ENCODE results near the gene SHISA5.

DNA sequence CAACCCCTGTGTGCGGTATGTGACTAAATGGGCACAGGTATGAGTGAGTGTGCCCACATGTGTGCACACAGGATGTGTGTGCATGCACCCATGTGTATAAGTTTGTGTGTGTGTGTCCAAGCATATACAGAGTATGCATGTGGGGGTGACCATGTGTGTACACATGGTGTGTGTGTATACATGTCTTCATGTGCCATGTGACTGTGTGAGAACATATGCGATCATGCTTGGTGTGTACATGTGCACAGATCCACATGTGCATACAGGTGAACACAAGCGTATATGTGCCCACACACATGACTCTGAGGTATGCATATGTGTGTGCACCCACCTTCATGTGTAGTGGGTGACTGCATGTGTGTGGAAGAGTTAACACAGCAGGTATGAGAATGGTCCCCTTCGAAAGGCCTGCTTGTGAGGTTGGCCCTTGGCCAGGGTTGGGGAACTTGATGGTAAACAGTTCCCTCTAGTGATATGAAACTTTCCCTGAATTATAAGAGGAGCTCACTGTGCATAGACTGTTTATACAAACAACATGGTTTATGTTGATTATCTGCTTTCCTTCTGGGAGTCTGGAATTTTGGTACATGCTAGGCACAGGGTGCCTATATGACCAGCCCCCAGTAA is 42.3 kb upstream of the SHISA5 start:
- TF ChIP-seq EZH2 (IDR thresholded peaks at IDR 0.05; ENCODE audit: borderline replicate concordance, low read depth, low read length, severe bottlenecking) = no peak
- TF ChIP-seq, protein P1, sequence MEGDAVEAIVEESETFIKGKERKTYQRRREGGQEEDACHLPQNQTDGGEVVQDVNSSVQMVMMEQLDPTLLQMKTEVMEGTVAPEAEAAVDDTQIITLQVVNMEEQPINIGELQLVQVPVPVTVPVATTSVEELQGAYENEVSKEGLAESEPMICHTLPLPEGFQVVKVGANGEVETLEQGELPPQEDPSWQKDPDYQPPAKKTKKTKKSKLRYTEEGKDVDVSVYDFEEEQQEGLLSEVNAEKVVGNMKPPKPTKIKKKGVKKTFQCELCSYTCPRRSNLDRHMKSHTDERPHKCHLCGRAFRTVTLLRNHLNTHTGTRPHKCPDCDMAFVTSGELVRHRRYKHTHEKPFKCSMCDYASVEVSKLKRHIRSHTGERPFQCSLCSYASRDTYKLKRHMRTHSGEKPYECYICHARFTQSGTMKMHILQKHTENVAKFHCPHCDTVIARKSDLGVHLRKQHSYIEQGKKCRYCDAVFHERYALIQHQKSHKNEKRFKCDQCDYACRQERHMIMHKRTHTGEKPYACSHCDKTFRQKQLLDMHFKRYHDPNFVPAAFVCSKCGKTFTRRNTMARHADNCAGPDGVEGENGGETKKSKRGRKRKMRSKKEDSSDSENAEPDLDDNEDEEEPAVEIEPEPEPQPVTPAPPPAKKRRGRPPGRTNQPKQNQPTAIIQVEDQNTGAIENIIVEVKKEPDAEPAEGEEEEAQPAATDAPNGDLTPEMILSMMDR (IDR thresholded peaks at IDR 0.05; ENCODE audit: borderline replicate concordance, extremely low read depth, low read length, poor library complexity, severe bottlenecking) = no peak
